Chondrocyte (in vitro differentiated cells): ENCODE data around the gene OR5F1. TPM values are rescaled to one million over a fixed set of nuclear protein-coding genes. Genes with fewer than 3 reads are reported as not detected.

Experiments used
- DNase-seq: peaks from one replicate; pipeline ENCODE4 v3.0.0; 2021; ENCODE audit warnings: mixed read lengths, low spot score
- H3K27ac Mint-ChIP-seq: one replicate; pipeline ENCODE4 v1.8.0; 2021; ENCODE audit warnings: mild to moderate bottlenecking, moderate library complexity, mixed read lengths; ENCODE audit not compliant: unreplicated experiment
- H3K27me3 Mint-ChIP-seq: 2 replicates; pipeline ENCODE4 v1.8.0; 2021; ENCODE audit warnings: low read depth, mixed read lengths
- H3K36me3 Mint-ChIP-seq: 2 replicates; pipeline ENCODE4 v1.8.0; 2021; ENCODE audit warnings: low read depth, mixed read lengths
- H3K4me1 Mint-ChIP-seq: 2 replicates; pipeline ENCODE4 v1.8.0; 2021; ENCODE audit warnings: low read depth, mild to moderate bottlenecking, mixed read lengths
- H3K4me3 Mint-ChIP-seq: one replicate; pipeline ENCODE4 v1.8.0; 2021; ENCODE audit warnings: mild to moderate bottlenecking, moderate library complexity, mixed read lengths; ENCODE audit not compliant: unreplicated experiment
- H3K9me3 Mint-ChIP-seq: 2 replicates; pipeline ENCODE4 v1.8.0; 2021; ENCODE audit warnings: low read depth, mixed read lengths
- CTCF ChIP-seq: fragments of 200-600 bp; sonication (generic); IDR thresholded peaks from 2 replicates; pipeline ENCODE4 v1.5.0; 2021; ENCODE audit warnings: antibody characterized with exemption, mild to moderate bottlenecking, moderate library complexity
- total RNA-seq: library from RNA; stranded (reverse); gene quantifications from 3 replicates; pipeline ENCODE4 v1.2.1, GENCODE V29; 2021

The OR5F1 gene
- total RNA-seq, 1 donor from 2014 or later: not detected

- H3K27ac Mint-ChIP-seq: no peak within 1 kb of the TSS
- no peak for DNase-seq
- peaks cover 2% of the 10 kb centered on the region for H3K9me3 Mint-ChIP-seq
- H3K4me1 Mint-ChIP-seq: no peaks in the 10 kb centered on the region
- TF ChIP-seq CTCF: no peak
- no peaks in the 10 kb centered on the region for H3K27me3 Mint-ChIP-seq
- no peak within 1 kb of the TSS for H3K4me3 Mint-ChIP-seq
- no peaks in the 10 kb centered on the region for H3K36me3 Mint-ChIP-seq
These were observed 24.6 kb downstream of the OR5F1 start, which contains the start of gene OR10AG1 for GRCh38 chr11:55969845-55970244. Gene OR10AG1 (minus strand): TSS chr11:55969945. CDS start chr11:55969907, 38 bp downstream.

GRCh38 chr11:55967914-55968313 is 26.5 kb downstream of the OR5F1 start:
- H3K27me3 Mint-ChIP-seq: no peaks in the 10 kb centered on the region
- no peaks in the 10 kb centered on the region for H3K36me3 Mint-ChIP-seq
- H3K4me1 Mint-ChIP-seq: no peaks in the 10 kb centered on the region
- no peak overlapping the region for H3K27ac Mint-ChIP-seq
- DNase-seq: no peak
- no peak overlapping the region for H3K4me3 Mint-ChIP-seq
- peaks cover 2% of the 10 kb centered on the region for H3K9me3 Mint-ChIP-seq
- TF ChIP-seq CTCF: no peak

- Mint-ChIP-seq H3K4me1 (no peaks in the 10 kb centered on the region), H3K4me3 (no peak overlapping the region), H3K27me3 (no peaks in the 10 kb centered on the region), H3K27ac (no peak overlapping the region), H3K36me3 (no peaks in the 10 kb centered on the region), H3K9me3 (peaks cover 3% of the 10 kb centered on the region)
- DNase-seq: no peak
- no peak for TF ChIP-seq CTCF
These were observed 28.0 kb downstream of the OR5F1 start for GRCh38 chr11:55966391-55966790.

- DNase-seq: no peak
- no peak overlapping the region for H3K27ac Mint-ChIP-seq
- H3K36me3 Mint-ChIP-seq: no peaks in the 10 kb centered on the region
- no peaks in the 10 kb centered on the region for H3K9me3 Mint-ChIP-seq
- no peaks in the 10 kb centered on the region for H3K27me3 Mint-ChIP-seq
- TF ChIP-seq CTCF: no peak
- H3K4me1 Mint-ChIP-seq: no peaks in the 10 kb centered on the region
- no peak overlapping the region for H3K4me3 Mint-ChIP-seq
These were observed 37.9 kb downstream of the OR5F1 start for GRCh38 chr11:55956521-55956920.

DNA sequence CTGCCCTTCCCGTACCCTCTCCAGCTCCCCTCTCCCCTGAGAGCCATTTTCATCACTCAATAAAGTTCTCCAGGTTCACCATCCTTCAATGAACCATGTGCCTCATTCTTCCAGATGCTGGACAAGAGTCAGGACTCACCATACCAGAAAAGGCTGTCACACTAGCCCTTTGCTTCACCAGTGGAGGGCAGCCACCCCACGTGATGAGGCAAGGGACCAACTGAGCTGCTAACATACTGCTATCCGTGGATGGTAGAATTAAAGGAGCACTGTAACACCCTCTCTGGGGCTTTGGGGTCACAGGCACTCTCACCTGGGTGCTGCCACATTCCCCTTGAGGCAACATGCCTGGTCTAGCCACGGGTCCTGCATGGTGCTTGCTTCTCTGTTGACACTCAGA is 45.1 kb downstream of the OR5F1 start:
- no peaks in the 10 kb centered on the region for H3K9me3 Mint-ChIP-seq
- H3K4me1 Mint-ChIP-seq: no peaks in the 10 kb centered on the region
- no peak for DNase-seq
- H3K27ac Mint-ChIP-seq: no peak overlapping the region
- H3K27me3 Mint-ChIP-seq: no peaks in the 10 kb centered on the region
- H3K4me3 Mint-ChIP-seq: no peak overlapping the region
- H3K36me3 Mint-ChIP-seq: no peaks in the 10 kb centered on the region
- no peak for TF ChIP-seq CTCF

Other genes with a start within 250 kb of the OR5F1 start
- gene OR5D13, start 221.2 kb downstream of the OR5F1 start, total RNA-seq: not detected in 3 replicates
- not detected in 3 replicates for gene OR5D14, start 199.1 kb downstream of the OR5F1 start, total RNA-seq
- gene OR5L1, start 183.3 kb downstream of the OR5F1 start, total RNA-seq: not detected in 3 replicates
- not detected in 3 replicates for gene OR5D18, start 175.0 kb downstream of the OR5F1 start, total RNA-seq
- not detected in 3 replicates for gene OR5L2, start 167.4 kb downstream of the OR5F1 start, total RNA-seq
- not detected in 3 replicates for gene OR5D16, start 155.9 kb downstream of the OR5F1 start, total RNA-seq
- not detected in 3 replicates for gene TRIM51, start 111.3 kb downstream of the OR5F1 start, total RNA-seq
- gene OR5W2, start 80.0 kb downstream of the OR5F1 start, total RNA-seq: not detected in 3 replicates
- not detected in 3 replicates for gene OR5I1, start 58.2 kb downstream of the OR5F1 start, total RNA-seq
- gene OR10AG1, start 24.7 kb downstream of the OR5F1 start, total RNA-seq: not detected in 3 replicates
- not detected in 3 replicates for gene OR5AS1, start 33.0 kb upstream of the OR5F1 start, total RNA-seq
- not detected in 3 replicates for gene OR8I2, start 98.7 kb upstream of the OR5F1 start, total RNA-seq
- not detected in 3 replicates for gene OR8H2, start 109.1 kb upstream of the OR5F1 start, total RNA-seq
- not detected in 3 replicates for gene OR8H3, start 127.7 kb upstream of the OR5F1 start, total RNA-seq
- not detected in 3 replicates for gene OR8J3, start 145.6 kb upstream of the OR5F1 start, total RNA-seq
- not detected in 3 replicates for gene OR8K5, start 165.7 kb upstream of the OR5F1 start, total RNA-seq
- gene OR5J2, start 182.0 kb upstream of the OR5F1 start, total RNA-seq: not detected in 3 replicates
- not detected in 3 replicates for gene OR5T2, start 239.6 kb upstream of the OR5F1 start, total RNA-seq